Heart left ventricle (tissue), 13 donors: Measurements from ENCODE around the gene PSMD9.

Source experiments
- POLR2A ChIP-seq, 2 donors: fragments of 450-650 bp; IDR thresholded peaks; one replicate each; pipeline ENCODE4 v1.6.1; 2017; ENCODE audit warnings: antibody characterized with exemption in 2 of 2, mild to moderate bottlenecking in 2 of 2, moderate library complexity in 2 of 2
- TF ChIP-seq, protein P1 (sequence below), 12 donors: fragments of 200-600 bp; sonication (generic) in 4 of 12; IDR thresholded peaks; one replicate each; pipeline versions ENCODE4 v1.5.0 to v1.8.0; 2018 to 2022; ENCODE audit warnings: antibody characterized with exemption in 12 of 12, mild to moderate bottlenecking in 5 of 12
- donor health status: ischemic (EF 13 %, LVEDD 7.1; RV severe dilation, severe dysfunction).
- donor health status: DM: no; HTN: yes; CAD: no.
- donor health status: DM: no; HTN: no; CAD: no.
- donor health status: ischemic (EF 25% LVEDD 6.9; RV normal size, moderate dysfunction).
- donor health status: ischemic (EF 25% LVEDD 5.7; RV mildly dilated, moderate dysfunction).
- donor health status: ischemic (EF 35%, LVEDD 5.7; RV mildly dilated, moderate dysfunction).
- donor health status: nonischemic (EF 11% LVEDD 7.7; RV severe dilation, severe dysfunction).
- donor health status: DM: yes; HTN: yes; CAD: no.
- donor health status: PGD.
- donor health status: ischemic (EF 29% LVEDD 5.4; RV normal size, mild dysfunction).
- donor health status: nonischemic (EF 23%, LVEDD 6.1; RV moderate dilation, normal function).

DNA sequence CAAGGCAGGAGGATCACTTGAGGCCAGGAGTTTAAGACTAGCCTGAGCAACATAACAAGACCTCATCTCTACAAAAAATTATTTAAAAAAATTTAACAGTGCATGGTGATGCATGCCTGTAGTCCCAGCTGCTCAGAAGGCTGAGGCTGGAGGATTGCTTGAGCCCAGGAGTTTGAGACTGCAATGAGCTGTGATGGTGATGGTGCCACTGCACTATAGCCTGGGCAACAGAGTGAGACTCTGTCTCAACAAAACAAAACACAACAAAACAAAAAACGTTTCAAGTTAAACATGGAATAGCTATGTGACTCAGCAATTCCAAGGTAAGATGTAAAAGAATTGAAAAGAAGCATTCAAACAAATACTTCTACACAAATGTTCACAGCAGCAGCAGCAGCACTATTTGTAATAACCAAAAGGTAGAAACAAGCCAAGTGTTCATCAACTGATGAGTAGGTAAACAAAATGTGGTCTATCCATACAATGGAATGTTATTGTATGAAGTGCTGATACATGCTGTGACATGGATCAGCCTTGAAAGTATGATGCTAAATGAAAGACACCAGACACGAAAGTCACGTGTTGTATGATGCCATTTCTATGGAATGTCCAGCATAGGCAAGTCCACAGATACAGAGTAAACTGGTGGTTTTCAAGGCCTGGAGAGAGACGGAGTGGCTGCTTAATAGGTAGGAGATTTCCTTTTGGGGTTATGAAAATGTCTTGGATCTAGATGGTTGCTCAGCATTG lies 61.2 kb downstream of the PSMD9 start:
- TF ChIP-seq, protein P1, sequence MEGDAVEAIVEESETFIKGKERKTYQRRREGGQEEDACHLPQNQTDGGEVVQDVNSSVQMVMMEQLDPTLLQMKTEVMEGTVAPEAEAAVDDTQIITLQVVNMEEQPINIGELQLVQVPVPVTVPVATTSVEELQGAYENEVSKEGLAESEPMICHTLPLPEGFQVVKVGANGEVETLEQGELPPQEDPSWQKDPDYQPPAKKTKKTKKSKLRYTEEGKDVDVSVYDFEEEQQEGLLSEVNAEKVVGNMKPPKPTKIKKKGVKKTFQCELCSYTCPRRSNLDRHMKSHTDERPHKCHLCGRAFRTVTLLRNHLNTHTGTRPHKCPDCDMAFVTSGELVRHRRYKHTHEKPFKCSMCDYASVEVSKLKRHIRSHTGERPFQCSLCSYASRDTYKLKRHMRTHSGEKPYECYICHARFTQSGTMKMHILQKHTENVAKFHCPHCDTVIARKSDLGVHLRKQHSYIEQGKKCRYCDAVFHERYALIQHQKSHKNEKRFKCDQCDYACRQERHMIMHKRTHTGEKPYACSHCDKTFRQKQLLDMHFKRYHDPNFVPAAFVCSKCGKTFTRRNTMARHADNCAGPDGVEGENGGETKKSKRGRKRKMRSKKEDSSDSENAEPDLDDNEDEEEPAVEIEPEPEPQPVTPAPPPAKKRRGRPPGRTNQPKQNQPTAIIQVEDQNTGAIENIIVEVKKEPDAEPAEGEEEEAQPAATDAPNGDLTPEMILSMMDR (IDR thresholded peaks at IDR 0.05) = no peak
- TF ChIP-seq POLR2A (IDR thresholded peaks at IDR 0.05) = no peak
